PC-9 (cell line): Measurements from ENCODE around the gene NPB. TPM values are rescaled to one million over a fixed set of nuclear protein-coding genes. Genes with fewer than 3 reads are reported as not detected.

Experiments used
- BruUV-seq: library from RNA; stranded (reverse); fragments of 400-500 nt; replicated peaks from 2 replicates; lab custom pipeline; 2021; lab: Mats Ljungman, UMichigan
- CTCF ChIA-PET: fragments of 300-600 bp; sonication (Branson Sonifier 250); formaldehyde crosslinking; loops from one replicate; lab custom pipeline; 2022; ENCODE audit warnings: antibody characterized with exemption; lab: Charles Lee
- POLR2A ChIA-PET: fragments of 300-600 bp; sonication (Branson Sonifier 250); formaldehyde crosslinking; loops from one replicate; lab custom pipeline; 2022; ENCODE audit warnings: antibody characterized with exemption; ENCODE audit not compliant: unreplicated experiment; lab: Charles Lee
- DNase-seq, 2 experiments: peaks; one replicate each; pipeline versions ENCODE4 v3.0.0 to v3.0.0-alpha.2; 2015 to 2022; ENCODE audit warnings: mixed read lengths in 1 of 2
- H2AFZ ChIP-seq: fragments of 200-600 bp; sonication (generic); 2 replicates; pipeline ENCODE4 v1.8.1; 2017; ENCODE audit warnings: antibody characterized with exemption
- H3F3A ChIP-seq: fragments of 200-600 bp; sonication (generic); 2 replicates; pipeline ENCODE4 v1.8.1; 2017; ENCODE audit warnings: antibody characterized with exemption, mild to moderate bottlenecking, low read depth; ENCODE audit not compliant: insufficient read depth
- H3K27ac ChIP-seq: fragments of 200-600 bp; sonication (generic); 2 replicates; pipeline ENCODE4 v1.6.1; 2016; ENCODE audit warnings: mixed run types
- H3K27me3 ChIP-seq: fragments of 200-600 bp; sonication (generic); 2 replicates; pipeline ENCODE4 v1.6.1; 2016; ENCODE audit warnings: low read depth, mixed run types; ENCODE audit not compliant: insufficient read depth
- H3K36me3 ChIP-seq: fragments of 200-600 bp; sonication (generic); 2 replicates; pipeline ENCODE4 v1.6.1; 2016; ENCODE audit warnings: low read depth, mixed run types
- H3K4me1 ChIP-seq: fragments of 200-600 bp; sonication (generic); replicated peaks from 2 replicates; pipeline ENCODE4 v1.6.1; 2016; ENCODE audit warnings: mixed run types; ENCODE audit not compliant: insufficient read depth
- H3K4me2 ChIP-seq: fragments of 200-600 bp; sonication (generic); 2 replicates; pipeline ENCODE4 v1.6.1; 2017; ENCODE audit warnings: mixed run types
- H3K4me3 ChIP-seq: fragments of 200-600 bp; sonication (generic); 2 replicates; pipeline ENCODE4 v1.6.1; 2016; ENCODE audit warnings: mixed run types
- H3K79me2 ChIP-seq: fragments of 200-600 bp; sonication (generic); 2 replicates; pipeline ENCODE4 v1.6.1; 2017; ENCODE audit warnings: low read depth, mixed run types
- H3K9me2 ChIP-seq: fragments of 200-600 bp; sonication (generic); 2 replicates; pipeline ENCODE4 v1.8.1; 2017; ENCODE audit warnings: mild to moderate bottlenecking; ENCODE audit not compliant: insufficient read depth
- H3K9me3 ChIP-seq: fragments of 200-600 bp; sonication (generic); 2 replicates; pipeline ENCODE4 v1.8.1; 2016; ENCODE audit warnings: low read depth; ENCODE audit not compliant: insufficient read depth
- H4K20me1 ChIP-seq: fragments of 200-600 bp; sonication (generic); 2 replicates; pipeline ENCODE4 v1.8.1; 2017; ENCODE audit not compliant: insufficient read depth
- CTCF ChIP-seq: fragments of 200-600 bp; sonication (generic); conservative IDR thresholded peaks from 2 replicates; pipeline ENCODE4 v1.6.1; 2017; ENCODE audit warnings: mixed run types, antibody characterized with exemption, mild to moderate bottlenecking, moderate library complexity
- EZH2 ChIP-seq: fragments of 200-600 bp; sonication (generic); IDR thresholded peaks from 2 replicates; pipeline ENCODE4 v1.8.0; 2017; ENCODE audit warnings: antibody characterized with exemption, low read depth
- intact Hi-C: fragments of 100-400 bp; cut with micrococcal nuclease; formaldehyde crosslinking; loops from one replicate; pipeline ENCODE4 v1.10.0; 2022; ENCODE audit not compliant: unreplicated experiment
- total RNA-seq: library from RNA; stranded (reverse); gene quantifications from 2 replicates; pipeline ENCODE4 v1.2.3, GENCODE V29; 2021

The NPB gene
- total RNA-seq, 1 experiment from 2014 or later: 1.1 TPM

GRCh38 chr17:81910840-81911276 lies 8.8 kb downstream of the NPB start:
- H3K79me2 ChIP-seq: peaks cover 13% of the 10 kb centered on the region
- peaks cover 4% of the 10 kb centered on the region; the same call in 1 of the 2 replicates for H4K20me1 ChIP-seq
- no peaks in the 10 kb centered on the region for H3K9me3 ChIP-seq
- no peaks in the 10 kb centered on the region for H3K9me2 ChIP-seq
- peaks cover 29% of the 10 kb centered on the region for H3K4me1 ChIP-seq
- no peak overlapping the region for H3K27ac ChIP-seq
- ChIA-PET CTCF (no interaction called here), POLR2A (interaction anchor here (0.6 to 0.7 kb wide), 5 partner anchors 17 to 410 kb away, joined by 4 to 29 read pairs (median 5); partner anchors contain the start of gene MAFG)
- peak overlapping the region; percentile 84 for H3K4me2 ChIP-seq
- TF ChIP-seq CTCF (no peak), EZH2 (no peak)
- H2AFZ ChIP-seq: peak overlapping the region; percentile 77
- no peaks in the 10 kb centered on the region; the same call in 1 of the 2 replicates for H3K36me3 ChIP-seq
- H3K27me3 ChIP-seq: no peaks in the 10 kb centered on the region
- no peak for DNase-seq
- no TSS peak for BruUV-seq
- intact Hi-C loops: loop anchor here (1.0 kb wide), 1 partner anchor 25 kb away; no protein-coding TSS in a partner anchor
- peak overlapping the region; percentile 67 for H3K4me3 ChIP-seq
- peaks cover 30% of the 10 kb centered on the region for H3F3A ChIP-seq

- H3K27ac ChIP-seq: peak within 1 kb of the TSS; percentile 59; the same call in 1 of the 2 replicates
These were observed 9.4 kb downstream of the NPB start, which contains the start of gene PCYT2 for GRCh38 chr17:81911277-81911961. Gene PCYT2 (minus strand): TSS chr17:81911399. CDS start chr17:81911355, 44 bp downstream.

More at GRCh38 chr17:81911277-81911961, 9.4 kb downstream of the NPB start, which contains the start of gene PCYT2:
- peaks cover 36% of the 10 kb centered on the region for H3F3A ChIP-seq
- peaks cover 4% of the 10 kb centered on the region; the same call in 1 of the 2 replicates for H4K20me1 ChIP-seq
- H3K9me2 ChIP-seq: no peaks in the 10 kb centered on the region
- ChIA-PET CTCF (no interaction called here), POLR2A (interaction anchor here (0.6 to 0.7 kb wide), 5 partner anchors 16 to 410 kb away, joined by 4 to 29 read pairs (median 5); partner anchors contain the start of gene MAFG)
- H3K9me3 ChIP-seq: no peaks in the 10 kb centered on the region
- peak within 1 kb of the TSS; percentile 67 for H3K4me3 ChIP-seq
- intact Hi-C loops: no loop called here
- H3K36me3 ChIP-seq: no peaks in the 10 kb centered on the region; the same call in 1 of the 2 replicates
- no TSS peak for BruUV-seq
- H3K27me3 ChIP-seq: no peaks in the 10 kb centered on the region
- peaks cover 35% of the 10 kb centered on the region for H3K4me1 ChIP-seq
- peak; percentile 63 to 97 for DNase-seq
- TF ChIP-seq EZH2: no peak
- TF ChIP-seq CTCF: no peak; the same call in 1 of the 2 replicates
- H2AFZ ChIP-seq: peak within 1 kb of the TSS; percentile 77
- H3K4me2 ChIP-seq: peak within 1 kb of the TSS; percentile 84
- H3K79me2 ChIP-seq: peaks cover 18% of the 10 kb centered on the region
